Sciatic nerve (tissue), 2 donors: Measurements from ENCODE around the gene SMAD1. TPM values are rescaled to one million over a fixed set of nuclear protein-coding genes. Genes with fewer than 3 reads are reported as not detected.

Experiments
- ATAC-seq: fragments of 200-7000 bp; cut with Tn5 transposase; one replicate; pipeline ENCODE4 v1.9.1; 2020; ENCODE audit warnings: mild to moderate bottlenecking, moderate library complexity
- DNase-seq: peaks from one replicate; pipeline ENCODE4 v3.0.0-alpha.2; 2020; ENCODE audit warnings: low spot score
- intact Hi-C: fragments of 100-400 bp; cut with DNase I; formaldehyde crosslinking; loops from one replicate; pipeline ENCODE4 v1.14.2; 2022
- total RNA-seq: library from RNA; stranded (reverse); fragmentation: NEBNext Ultra II Directional; extraction: Animal tissue kit (Norgen Biotek cat#: 25700); gene quantifications from one replicate; pipeline ENCODE4 v1.2.1, GENCODE V29; 2021
- donor health status: DM: no; HTN: no; CAD: no.
- donor health status: DM: no; HTN: no; CAD: no.

SMAD1 gene
- total RNA-seq, 1 donor from 2014 or later: 37.4 TPM

DNA sequence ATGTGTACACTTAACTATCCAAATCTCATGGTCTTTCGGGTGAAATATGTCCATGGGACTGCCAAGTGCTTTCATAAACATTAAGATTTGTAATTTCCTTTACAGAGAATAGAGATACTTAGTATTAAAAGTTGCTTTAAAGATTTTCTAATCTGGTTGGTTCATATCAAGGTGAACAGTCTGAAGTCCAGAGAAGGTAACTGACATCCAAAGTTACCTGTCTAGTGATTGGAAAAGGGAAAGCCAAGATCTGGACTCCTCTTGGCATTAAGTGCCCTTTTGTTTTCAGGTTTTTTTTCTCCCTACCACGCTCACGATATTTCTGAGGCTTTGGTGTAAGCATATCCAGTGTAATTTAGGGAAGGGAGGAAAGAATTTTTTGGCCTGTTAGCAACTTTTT, 5.0 kb downstream of the SMAD1 start:
- intact Hi-C loops: no loop called here
- no peak for DNase-seq
- no peak for ATAC-seq

DNA sequence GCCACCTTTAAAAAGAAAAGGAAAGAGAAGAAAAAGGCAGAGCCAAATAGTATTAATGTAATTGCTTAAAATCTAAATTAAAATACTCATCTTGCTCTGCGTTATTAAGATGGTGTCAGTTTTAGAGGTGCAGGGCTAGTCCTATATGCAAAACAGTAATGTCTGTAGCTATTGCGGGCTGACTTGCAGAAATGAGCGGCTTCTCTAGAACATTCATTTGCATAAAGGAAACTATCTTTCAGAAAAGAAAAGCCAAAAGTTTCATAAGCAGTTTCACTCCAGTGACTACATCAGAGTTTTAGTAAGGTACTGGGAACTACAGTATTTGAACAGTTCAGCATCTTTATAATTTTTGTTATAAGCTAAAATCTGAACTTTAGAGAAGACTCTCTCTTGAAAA, 6.0 kb downstream of the SMAD1 start:
- no peak for ATAC-seq
- intact Hi-C loops: no loop called here
- no peak for DNase-seq

DNA sequence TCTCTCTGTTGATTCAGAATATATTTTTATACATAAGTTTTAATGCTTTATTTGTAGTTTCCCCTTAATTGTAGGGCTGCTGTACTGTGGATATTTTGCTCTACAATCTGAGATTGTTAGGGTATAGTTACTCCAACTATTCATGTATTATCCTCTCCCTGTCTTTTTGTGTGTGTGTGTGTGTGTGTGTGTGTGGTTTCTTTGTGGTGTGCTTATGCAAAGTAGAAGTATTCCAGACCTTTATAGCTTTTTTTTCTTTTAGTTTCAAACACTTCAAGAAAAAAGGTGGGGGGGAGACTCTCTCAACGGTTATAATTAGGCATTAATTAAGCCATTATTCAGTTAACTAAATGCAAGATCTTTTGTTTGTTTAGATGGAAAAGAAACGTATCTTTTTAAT, 6.7 kb downstream of the SMAD1 start:
- no peak for DNase-seq
- ATAC-seq: no peak
- intact Hi-C loops: no loop called here

DNA sequence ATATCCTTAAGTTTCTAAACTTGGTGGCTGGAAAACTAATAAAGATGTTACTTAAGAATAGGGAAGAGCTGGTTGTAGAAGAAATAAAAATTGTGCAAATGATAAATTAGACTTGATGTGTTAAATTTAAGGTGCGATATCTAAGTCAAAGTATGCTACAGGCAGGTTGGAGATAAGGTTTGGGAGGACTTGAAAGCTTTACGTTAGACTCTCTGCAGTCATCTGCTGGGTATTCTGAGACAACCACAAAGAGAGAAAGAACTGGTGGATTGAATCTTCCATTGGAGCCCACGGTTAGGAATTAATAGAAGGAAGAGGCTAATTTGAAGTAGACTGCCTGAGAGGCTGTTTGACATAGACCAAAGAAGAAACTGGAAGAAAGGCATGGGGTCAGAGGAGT, 7.9 kb downstream of the SMAD1 start:
- DNase-seq (no peak), ATAC-seq (no peak)
- intact Hi-C loops: no loop called here

DNA sequence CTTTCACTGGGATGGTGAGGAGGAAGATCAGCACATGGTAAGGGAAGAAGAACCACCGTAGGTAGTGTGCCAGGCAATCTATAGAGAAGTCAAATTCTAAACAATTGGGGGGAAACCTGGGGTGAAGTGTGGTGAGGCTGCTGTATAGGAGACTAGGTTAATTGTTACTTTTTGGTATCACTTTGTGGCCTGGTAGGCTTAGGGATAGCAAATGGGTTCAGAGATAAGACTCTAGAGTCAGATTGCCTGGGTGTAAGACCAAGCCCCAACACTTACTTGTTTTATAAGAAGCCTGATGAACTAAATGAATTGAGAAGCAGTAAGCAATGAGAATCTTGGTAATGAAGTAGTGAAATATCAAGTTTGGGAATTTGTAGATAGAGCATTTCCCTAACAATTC, 8.7 kb downstream of the SMAD1 start:
- no peak for DNase-seq
- ATAC-seq: no peak
- intact Hi-C loops: no loop called here

DNA sequence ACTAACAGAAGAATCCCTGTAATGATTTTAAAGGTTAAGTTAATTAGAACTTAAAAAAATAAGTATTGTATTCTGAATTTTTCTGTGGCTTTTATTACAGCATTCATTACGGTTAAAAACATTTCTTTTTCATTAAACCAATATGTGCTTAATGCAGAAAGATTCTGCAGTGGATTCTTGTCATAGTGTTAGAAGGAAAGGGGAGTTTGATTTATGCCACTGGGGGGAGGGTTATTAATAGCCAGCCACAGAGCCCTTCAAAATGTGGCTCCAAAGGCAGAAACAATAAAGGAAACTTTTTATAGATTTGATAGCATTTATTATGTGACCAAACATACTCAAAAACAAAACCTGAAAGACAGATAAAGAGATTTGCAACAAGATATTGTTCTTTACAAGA, 9.1 kb downstream of the SMAD1 start:
- ATAC-seq (no peak), DNase-seq (no peak)
- intact Hi-C loops: no loop called here

DNA sequence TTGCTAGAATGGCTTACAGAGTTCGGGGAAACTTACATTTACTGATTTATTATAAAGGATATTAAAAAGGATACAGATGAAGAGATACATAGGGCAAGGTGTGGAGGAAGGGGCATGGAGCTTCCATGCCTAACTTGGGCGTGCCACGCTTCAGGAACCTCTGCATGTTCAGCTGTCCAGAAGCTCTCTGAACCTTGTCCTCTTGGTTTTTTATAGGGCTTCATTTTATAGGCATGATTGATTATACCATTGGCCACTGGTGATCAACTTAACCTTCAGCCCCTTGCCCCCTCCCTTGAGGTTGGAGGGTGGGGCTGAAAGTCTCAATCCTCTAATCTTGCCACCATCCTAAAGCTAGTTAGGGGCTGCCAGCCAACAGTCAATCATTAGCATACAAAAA, 10.7 kb downstream of the SMAD1 start:
- intact Hi-C loops: no loop called here
- no peak for ATAC-seq
- no peak for DNase-seq

DNA sequence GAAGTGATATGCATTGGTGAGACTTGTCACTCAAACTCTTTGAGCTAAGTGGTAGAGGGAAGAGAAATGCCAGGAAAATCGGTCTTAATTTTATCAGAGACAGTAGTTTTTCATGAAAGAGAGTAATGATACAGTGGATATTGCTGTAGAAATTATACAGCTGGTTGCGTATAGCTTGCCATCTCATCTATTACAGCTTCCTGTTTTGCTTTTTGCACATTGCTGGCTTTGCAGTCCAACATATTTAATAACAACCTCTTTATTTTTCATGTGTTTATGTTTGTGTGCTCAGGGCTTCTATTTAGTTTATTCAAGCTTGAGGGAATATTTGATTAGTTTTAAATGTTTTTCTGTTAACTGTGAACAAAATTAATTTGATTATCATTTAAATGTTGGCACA, 11.5 kb downstream of the SMAD1 start:
- DNase-seq: no peak
- no peak for ATAC-seq
- intact Hi-C loops: no loop called here

DNA sequence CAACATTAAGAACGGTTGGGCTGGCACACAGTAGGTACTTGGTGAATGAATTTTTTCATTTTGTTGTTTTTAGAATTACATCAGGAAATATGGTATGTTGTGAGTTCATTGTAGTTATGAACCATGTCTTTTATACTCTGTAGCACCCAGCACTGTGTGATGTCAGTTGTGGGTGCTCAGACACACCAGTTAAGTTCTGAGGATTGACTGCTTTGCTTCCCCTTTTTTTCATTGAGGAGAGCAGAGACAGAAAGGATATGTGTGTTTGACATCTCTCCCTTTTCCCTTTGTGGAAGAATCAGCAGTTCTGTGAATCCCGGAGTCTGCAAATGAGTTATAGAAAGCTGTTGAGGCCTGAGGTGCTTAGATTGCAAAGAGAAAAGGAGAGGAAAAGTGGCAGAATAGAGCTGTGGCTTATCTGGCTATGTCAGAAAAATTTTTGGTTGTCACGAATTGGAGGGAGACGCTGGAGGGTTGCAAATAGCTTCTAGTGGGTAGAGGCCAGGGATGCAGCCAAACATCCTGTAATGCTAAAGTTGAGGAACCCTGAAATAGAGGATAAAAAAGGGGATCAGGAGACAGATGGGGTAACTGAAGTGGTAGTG, 13.1 kb downstream of the SMAD1 start:
- intact Hi-C loops: no loop called here
- ATAC-seq (no peak), DNase-seq (no peak)

DNA sequence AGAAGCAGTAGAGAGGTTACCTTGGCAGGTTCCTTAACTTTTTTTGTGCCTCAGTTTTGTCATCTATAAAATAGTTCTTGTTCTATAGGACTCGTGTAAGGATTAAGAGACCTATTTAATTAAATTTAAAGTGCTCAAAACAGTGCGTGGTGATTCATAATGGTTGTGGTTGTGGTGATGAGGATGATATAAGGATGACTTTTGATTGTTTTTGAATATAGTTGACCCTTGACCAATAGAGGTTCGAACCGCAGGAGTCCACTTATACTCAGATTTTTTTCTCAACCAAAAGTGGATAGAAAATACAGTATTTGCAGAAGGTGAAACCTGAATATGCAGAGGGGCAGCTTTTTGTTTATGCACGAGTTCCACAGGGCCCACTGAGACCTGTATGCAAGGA, 14.6 kb downstream of the SMAD1 start:
- ATAC-seq: no peak
- intact Hi-C loops: no loop called here

DNA sequence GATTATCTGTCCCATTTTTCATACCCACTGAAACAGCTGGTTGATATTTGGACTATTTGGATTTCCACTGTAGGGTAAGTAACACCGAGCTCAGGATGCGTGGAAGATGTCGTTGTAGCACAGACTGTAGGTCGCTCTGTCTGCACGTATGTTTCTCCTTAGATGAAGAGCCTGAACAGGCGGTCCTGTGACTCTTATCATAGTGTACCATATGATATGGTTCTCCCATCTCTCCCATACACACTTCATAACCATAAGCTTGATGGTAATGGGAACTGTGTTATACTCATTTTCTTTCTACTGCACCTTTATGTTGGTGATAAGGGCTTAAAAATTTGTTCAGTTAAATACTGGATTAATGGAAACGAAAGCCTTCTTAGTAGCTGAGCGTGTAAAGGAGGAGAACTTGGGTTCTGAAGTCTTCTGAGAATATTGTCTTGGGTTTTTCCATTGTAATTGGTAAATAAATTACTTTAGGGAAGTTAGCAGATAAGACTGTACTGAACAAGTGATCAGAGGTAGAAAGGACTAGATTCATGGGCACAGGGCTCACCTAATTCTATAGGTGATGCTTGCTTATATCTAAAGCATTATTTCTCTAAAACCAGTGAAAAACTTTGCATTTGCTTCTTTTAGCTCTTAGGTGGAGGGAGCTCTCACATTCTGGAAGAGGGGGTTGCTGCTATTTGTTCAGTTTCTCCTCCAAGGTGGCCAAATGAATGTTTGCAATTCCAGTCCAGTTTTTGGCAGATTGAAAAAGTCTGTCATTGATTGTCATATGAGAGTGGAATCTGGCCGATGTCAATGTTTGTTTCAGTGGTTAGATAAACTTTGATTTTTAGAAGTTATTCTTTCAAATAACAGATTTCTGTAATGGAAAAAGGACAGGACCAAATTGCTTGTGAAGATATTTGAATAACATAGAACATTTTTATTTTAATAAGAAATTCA, 15.8 kb downstream of the SMAD1 start:
- intact Hi-C loops: no loop called here
- DNase-seq: no peak
- no peak for ATAC-seq

More for the DNA sequence above, 14.6 kb downstream of the SMAD1 start:
- no peak for DNase-seq

DNA sequence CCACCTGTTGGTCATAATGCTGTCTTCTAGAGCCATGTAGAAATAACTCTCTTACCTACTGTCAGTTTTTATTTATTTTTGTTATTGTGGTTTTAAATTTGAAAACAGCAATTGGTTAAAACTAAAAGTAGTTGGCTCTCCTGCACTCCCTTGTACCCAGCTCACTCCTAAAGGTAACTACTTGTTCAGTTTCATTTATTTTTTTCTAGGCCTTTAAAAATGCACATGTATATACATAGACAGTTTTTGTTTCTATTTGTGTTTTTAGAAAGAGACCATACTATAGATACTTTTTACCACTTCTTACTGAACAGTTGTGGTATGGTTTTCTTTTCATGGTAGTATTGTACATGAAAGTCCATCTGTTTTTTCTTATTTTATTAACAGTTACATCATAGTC, 16.8 kb downstream of the SMAD1 start:
- DNase-seq: no peak
- no peak for ATAC-seq
- intact Hi-C loops: no loop called here

DNA sequence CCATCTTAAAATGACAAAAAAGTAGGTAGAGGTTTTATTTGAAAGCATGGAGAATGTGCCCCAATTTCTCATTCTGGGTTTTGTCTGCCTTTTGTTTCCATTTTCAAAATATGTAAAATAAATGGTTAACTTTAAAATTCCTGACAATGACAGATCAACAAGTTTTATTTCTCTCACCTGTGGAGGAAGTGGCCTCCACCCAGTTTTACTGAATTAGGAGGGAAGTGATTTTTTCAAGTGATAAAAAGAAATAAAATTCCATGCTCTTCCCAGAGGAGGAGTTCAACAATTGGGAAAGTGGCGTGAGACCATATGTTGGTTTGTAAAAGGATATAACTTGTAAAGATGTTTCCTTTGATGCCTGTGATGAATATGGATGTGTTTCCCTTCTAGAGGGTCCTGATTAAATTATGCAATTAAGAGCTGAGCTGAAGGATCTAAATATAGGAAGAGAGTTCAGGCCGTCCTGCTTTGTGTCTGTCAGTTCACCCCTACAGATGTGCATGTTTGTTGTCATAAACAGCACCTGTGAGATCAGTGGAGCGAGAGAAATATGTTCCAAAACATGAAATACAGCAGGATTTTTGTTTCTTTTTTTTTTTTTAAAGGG, 19.5 kb downstream of the SMAD1 start:
- DNase-seq (no peak), ATAC-seq (no peak)
- intact Hi-C loops: no loop called here

DNA sequence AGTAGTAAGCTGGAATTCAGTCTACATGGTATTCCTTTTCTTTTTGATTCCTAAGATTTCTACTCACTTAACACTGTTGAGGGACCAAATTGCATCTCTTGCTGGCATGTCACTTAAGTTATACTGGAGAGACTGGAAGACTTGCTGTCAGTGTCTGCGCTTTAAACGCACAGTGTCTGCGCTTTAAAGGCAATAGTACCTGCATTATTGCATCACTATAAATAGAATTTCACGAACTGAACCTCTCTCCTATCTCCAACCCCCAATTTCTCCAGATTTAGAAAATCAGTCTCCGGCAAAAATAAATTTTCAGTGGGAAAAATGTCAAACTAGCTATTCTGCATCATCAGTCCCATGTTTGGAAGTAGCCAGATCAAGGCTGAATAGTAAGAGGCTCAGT, 21.2 kb downstream of the SMAD1 start:
- no peak for DNase-seq
- no peak for ATAC-seq
- intact Hi-C loops: no loop called here

DNA sequence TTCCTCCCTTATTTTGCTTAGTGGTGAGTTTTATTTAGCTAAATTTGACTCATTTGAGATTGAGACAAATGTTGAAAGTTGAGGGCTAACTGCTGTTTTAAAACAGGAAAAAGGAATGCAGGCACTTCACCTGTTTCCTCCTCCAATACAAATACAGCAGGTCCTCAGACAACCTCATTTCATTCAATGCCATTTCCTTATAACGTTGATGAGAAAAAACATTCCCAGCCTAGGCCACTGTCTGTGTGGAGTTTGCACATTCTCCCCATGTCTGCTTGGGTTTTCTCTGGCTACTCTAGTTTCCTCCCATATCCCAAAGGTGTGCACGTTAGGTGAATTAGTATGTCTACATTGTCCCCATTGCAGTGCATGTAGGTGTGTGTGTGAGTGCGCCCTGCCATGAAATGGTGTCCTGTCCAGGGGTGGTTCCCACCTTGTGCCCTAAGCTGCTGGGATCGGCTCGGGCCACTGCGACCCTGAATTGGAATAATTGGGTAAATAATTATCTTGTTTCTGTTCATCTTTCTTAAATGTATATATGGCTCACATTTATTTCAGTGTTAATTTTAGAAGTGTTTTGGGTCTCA, 21.9 kb downstream of the SMAD1 start:
- intact Hi-C loops: no loop called here
- DNase-seq (no peak), ATAC-seq (no peak)

DNA sequence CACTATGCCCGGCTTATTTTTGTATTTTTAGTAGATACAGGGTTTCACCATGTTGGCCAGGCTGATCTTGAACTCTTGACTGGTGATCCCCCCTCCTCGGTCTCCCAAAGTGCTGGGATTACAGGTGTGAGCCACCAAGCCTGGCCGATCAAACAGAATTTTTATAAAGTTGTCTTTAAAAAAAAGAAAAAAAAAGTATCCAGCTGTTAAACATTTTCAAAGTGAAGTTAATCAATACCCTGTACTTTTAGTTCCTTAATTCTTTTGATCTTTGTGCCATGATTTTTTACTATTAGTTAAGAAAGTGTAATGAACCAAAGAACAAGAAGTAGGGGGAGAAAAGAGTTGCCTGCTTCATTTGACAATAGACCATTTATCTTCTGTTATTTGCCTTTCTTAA, 24.3 kb downstream of the SMAD1 start:
- no peak for ATAC-seq
- intact Hi-C loops: no loop called here

DNA sequence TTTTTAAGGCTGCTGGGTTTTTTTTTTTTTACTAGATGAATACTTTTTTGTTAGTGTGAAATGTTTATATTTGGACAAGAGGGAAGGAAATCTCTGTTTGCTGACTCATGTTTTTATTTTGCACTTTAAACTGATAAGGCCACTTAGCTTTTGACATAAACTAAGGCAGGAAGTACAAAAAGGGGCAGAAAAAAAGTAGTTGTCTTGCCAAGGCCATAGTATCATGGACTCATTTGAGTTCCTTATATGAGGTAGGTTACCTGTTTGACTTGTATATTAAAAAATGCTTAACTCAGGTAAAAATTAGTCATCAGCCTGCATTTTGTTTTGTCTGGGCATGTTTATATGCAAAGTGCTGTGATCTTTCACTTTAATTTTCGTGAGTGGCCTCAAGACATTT, 26.0 kb downstream of the SMAD1 start:
- ATAC-seq: no peak
- intact Hi-C loops: no loop called here
- no peak for DNase-seq

More for the DNA sequence above, 24.3 kb downstream of the SMAD1 start:
- no peak for DNase-seq

DNA sequence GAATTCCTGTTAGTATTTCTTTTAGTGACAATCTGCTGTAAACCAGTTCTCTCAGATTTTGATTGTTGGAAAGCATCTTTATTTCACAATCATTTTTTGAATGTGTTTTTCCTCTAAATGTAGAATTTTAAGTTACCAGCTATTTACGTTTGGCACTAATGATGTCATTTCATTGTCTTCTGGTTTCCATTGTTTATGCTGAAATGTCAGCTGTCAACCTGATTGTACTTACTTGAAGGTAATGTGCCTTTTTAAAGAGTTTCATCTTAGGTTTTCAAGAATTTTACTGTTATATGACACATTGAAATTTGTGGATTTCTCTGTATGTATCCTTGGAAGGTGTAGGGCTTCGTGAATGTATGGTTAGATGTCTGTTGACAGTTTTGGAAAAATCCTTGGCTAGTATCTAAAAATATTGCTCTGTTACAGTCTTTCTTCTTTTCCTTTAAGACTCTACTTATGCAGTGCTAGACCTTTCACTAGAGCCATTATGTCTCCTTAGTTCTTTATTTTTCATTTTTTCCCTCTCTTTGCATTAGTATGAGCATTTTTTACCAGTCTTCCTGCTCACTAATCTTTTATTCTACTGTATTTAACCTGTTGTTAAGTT, 30.4 kb downstream of the SMAD1 start:
- intact Hi-C loops: no loop called here
- ATAC-seq (no peak), DNase-seq (no peak)

DNA sequence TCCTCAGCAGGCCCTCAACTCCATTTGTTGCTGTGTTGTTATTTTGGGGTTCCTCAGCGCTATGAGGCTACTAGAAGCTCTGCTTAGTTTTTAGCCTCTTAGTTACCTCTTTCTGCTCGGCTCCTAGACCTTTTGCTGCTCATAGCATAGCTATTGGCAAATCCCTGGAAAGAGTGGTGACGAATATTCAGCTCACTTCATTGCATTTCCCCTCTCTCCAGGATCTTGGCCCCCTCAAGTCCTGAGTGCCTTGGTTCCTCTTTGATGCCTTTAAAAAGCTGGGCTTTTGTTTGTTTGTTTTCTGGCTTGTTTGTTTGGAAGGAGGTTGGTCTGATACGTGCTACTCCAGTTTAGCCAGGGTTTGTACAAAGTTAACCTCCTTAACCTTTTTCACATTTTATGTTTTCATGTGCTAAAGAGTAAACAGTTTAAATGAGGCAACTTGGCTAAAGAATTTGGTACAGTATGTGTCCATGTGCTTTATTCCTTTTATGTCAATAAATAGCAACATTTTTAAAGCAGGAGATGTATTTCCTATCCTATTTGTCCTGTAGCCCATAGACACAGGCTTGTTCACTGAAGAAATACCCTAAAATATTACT, 31.5 kb downstream of the SMAD1 start:
- ATAC-seq (no peak), DNase-seq (no peak)
- intact Hi-C loops: no loop called here
